ENCODE measurements around the gene TBC1D22A.

TBC1D22A gene

GRCh38 chr22:47066616-47066905 is 304.1 kb downstream of the TBC1D22A start:
- DNase-seq (ENCODE audit: low read depth) = no peak
- TF ChIP-seq CTCF (IDR thresholded peaks at IDR 0.05; ENCODE audit: insufficient read depth, low read depth, low read length, missing control alignments) = no peak
- no peak overlapping the region for H3K4me3 ChIP-seq (ENCODE audit: low read length)

GRCh38 chr22:47067321-47067890 is 305.0 kb downstream of the TBC1D22A start:
- H3K4me3 ChIP-seq (ENCODE audit: low read length) = no peak overlapping the region
- TF ChIP-seq CTCF (IDR thresholded peaks at IDR 0.05; ENCODE audit: insufficient read depth, low read depth, low read length, missing control alignments) = no peak
- DNase-seq (ENCODE audit: low read depth) = no peak

GRCh38 chr22:47067911-47068625 is 305.6 kb downstream of the TBC1D22A start:
- no peak for TF ChIP-seq CTCF (IDR thresholded peaks at IDR 0.05; ENCODE audit: insufficient read depth, low read depth, low read length, missing control alignments)
- H3K4me3 ChIP-seq (ENCODE audit: low read length) = no peak overlapping the region
- DNase-seq (ENCODE audit: low read depth) = no peak

GRCh38 chr22:47068626-47068996 is 306.2 kb downstream of the TBC1D22A start:
- no peak overlapping the region for H3K4me3 ChIP-seq (ENCODE audit: low read length)
- no peak for TF ChIP-seq CTCF (IDR thresholded peaks at IDR 0.05; ENCODE audit: insufficient read depth, low read depth, low read length, missing control alignments)
- DNase-seq (ENCODE audit: low read depth) = no peak

GRCh38 chr22:47069270-47069669 is 306.8 kb downstream of the TBC1D22A start:
- H3K4me3 ChIP-seq (ENCODE audit: low read length) = no peak overlapping the region
- DNase-seq (ENCODE audit: low read depth) = no peak
- no peak for TF ChIP-seq CTCF (IDR thresholded peaks at IDR 0.05; ENCODE audit: insufficient read depth, low read depth, low read length, missing control alignments)

GRCh38 chr22:47071078-47071806 is 308.8 kb downstream of the TBC1D22A start:
- no peak for TF ChIP-seq CTCF (IDR thresholded peaks at IDR 0.05; ENCODE audit: insufficient read depth, low read depth, low read length, missing control alignments)
- DNase-seq (ENCODE audit: low read depth) = no peak
- no peak overlapping the region for H3K4me3 ChIP-seq (ENCODE audit: low read length)

Measured in epithelial cell of esophagus (primary cell).